KMS-11 (cell line): ENCODE results near the gene FNDC3B.

Source experiments
- H2AFZ ChIP-seq: fragments of 200-600 bp; sonication (generic); 2 replicates; pipeline ENCODE4 v1.6.1; 2016; ENCODE audit warnings: antibody characterized with exemption, mixed run types, low read depth
- H3K27ac ChIP-seq: fragments of 200-600 bp; sonication (generic); 2 replicates; pipeline ENCODE4 v1.6.1; 2016; ENCODE audit warnings: mild to moderate bottlenecking, mixed run types
- H3K27me3 ChIP-seq: fragments of 200-600 bp; sonication (generic); 2 replicates; pipeline ENCODE4 v1.6.1; 2017; ENCODE audit warnings: mild to moderate bottlenecking, low read depth, mixed run types, moderate library complexity; ENCODE audit not compliant: insufficient read depth
- H3K36me3 ChIP-seq: fragments of 200-600 bp; sonication (generic); 2 replicates; pipeline ENCODE4 v1.6.1; 2017; ENCODE audit warnings: mild to moderate bottlenecking, mixed run types; ENCODE audit not compliant: insufficient read depth
- H3K4me1 ChIP-seq: fragments of 200-600 bp; sonication (generic); 2 replicates; pipeline ENCODE4 v1.6.1; 2016; ENCODE audit warnings: mild to moderate bottlenecking, low read depth, mixed run types; ENCODE audit not compliant: poor library complexity, severe bottlenecking
- H3K4me2 ChIP-seq: fragments of 200-600 bp; sonication (generic); 2 replicates; pipeline ENCODE4 v1.7.0; 2016; ENCODE audit warnings: mild to moderate bottlenecking, mixed run types
- H3K4me3 ChIP-seq: fragments of 200-600 bp; sonication (generic); IDR thresholded peaks from 2 replicates; pipeline ENCODE4 v1.6.1; 2017; ENCODE audit warnings: low read depth, low read length, mixed read lengths; ENCODE audit not compliant: insufficient read depth
- H3K79me2 ChIP-seq: fragments of 200-600 bp; sonication (generic); 2 replicates; pipeline ENCODE4 v1.6.1; 2016; ENCODE audit warnings: low read depth, mixed run types; ENCODE audit not compliant: insufficient read depth
- H3K9ac ChIP-seq: fragments of 200-600 bp; sonication (generic); 2 replicates; pipeline ENCODE4 v1.6.1; 2016; ENCODE audit warnings: mild to moderate bottlenecking, mixed run types
- H4K20me1 ChIP-seq: fragments of 200-600 bp; sonication (generic); 2 replicates; pipeline ENCODE4 v1.6.1; 2016; ENCODE audit warnings: mild to moderate bottlenecking, mixed run types; ENCODE audit not compliant: insufficient read depth
- CTCF ChIP-seq: fragments of 200-600 bp; sonication (generic); conservative IDR thresholded peaks from 2 replicates; pipeline ENCODE4 v1.6.1; 2017; ENCODE audit warnings: low read depth, mild to moderate bottlenecking, antibody characterized with exemption, low read length, moderate library complexity, mixed read lengths

FNDC3B gene

GRCh38 chr3:172138193-172138537 lies 98.8 kb downstream of the FNDC3B start:
- Histone ChIP-seq H3K27me3 (no peaks in the 10 kb centered on the region), H3K27ac (no peak overlapping the region), H3K36me3 (peaks cover 9% of the 10 kb centered on the region; the same call in 1 of the 2 replicates), H3K4me2 (no peak overlapping the region; the same call in 1 of the 2 replicates), H3K4me1 (peaks cover 99% of the 10 kb centered on the region), H3K9ac (no peak overlapping the region), H4K20me1 (0 out of 2 replicates have a peak, but pooled peaks cover 4% of the 10 kb centered on the region), H3K4me3 (no peak overlapping the region), H2AFZ (no peak overlapping the region), H3K79me2 (peaks cover 93% of the 10 kb centered on the region)
- no peak for TF ChIP-seq CTCF

GRCh38 chr3:172138792-172139507 lies 99.6 kb downstream of the FNDC3B start:
- no peak for TF ChIP-seq CTCF
- Histone ChIP-seq H3K27ac (no peak overlapping the region; the same call in 1 of the 2 replicates), H4K20me1 (0 out of 2 replicates have a peak, but pooled peaks cover 3% of the 10 kb centered on the region)

GRCh38 chr3:172139528-172140276 lies 100.3 kb downstream of the FNDC3B start:
- Histone ChIP-seq H2AFZ (no peak overlapping the region), H3K4me1 (peaks cover 89% of the 10 kb centered on the region), H3K27ac (no peak overlapping the region; the same call in 1 of the 2 replicates), H3K27me3 (no peaks in the 10 kb centered on the region), H3K4me3 (no peak overlapping the region), H3K9ac (no peak overlapping the region), H3K4me2 (peak overlapping the region; percentile 5; the same call in 1 of the 2 replicates), H3K79me2 (peaks cover 93% of the 10 kb centered on the region), H4K20me1 (no peaks in the 10 kb centered on the region), H3K36me3 (peaks cover 9% of the 10 kb centered on the region; the same call in 1 of the 2 replicates)
- no peak for TF ChIP-seq CTCF

More at GRCh38 chr3:172138792-172139507, 99.6 kb downstream of the FNDC3B start:
- peaks cover 91% of the 10 kb centered on the region for H3K4me1 ChIP-seq
- no peaks in the 10 kb centered on the region for H3K27me3 ChIP-seq
- H2AFZ ChIP-seq: no peak overlapping the region
- peaks cover 9% of the 10 kb centered on the region; the same call in 1 of the 2 replicates for H3K36me3 ChIP-seq
- H3K4me2 ChIP-seq: no peak overlapping the region
- no peak overlapping the region for H3K4me3 ChIP-seq
- peaks cover 93% of the 10 kb centered on the region for H3K79me2 ChIP-seq
- H3K9ac ChIP-seq: no peak overlapping the region

GRCh38 chr3:172140499-172141391 lies 101.4 kb downstream of the FNDC3B start:
- no peak overlapping the region for H2AFZ ChIP-seq
- H3K27ac ChIP-seq: no peak overlapping the region
- peaks cover 9% of the 10 kb centered on the region; the same call in 1 of the 2 replicates for H3K36me3 ChIP-seq
- no peak overlapping the region for H3K9ac ChIP-seq
- H3K79me2 ChIP-seq: peaks cover 91% of the 10 kb centered on the region
- H3K4me1 ChIP-seq: peaks cover 79% of the 10 kb centered on the region
- no peaks in the 10 kb centered on the region for H4K20me1 ChIP-seq
- no peak overlapping the region for H3K4me3 ChIP-seq
- TF ChIP-seq CTCF: no peak
- peak overlapping the region; percentile 5; the same call in 1 of the 2 replicates for H3K4me2 ChIP-seq
- no peaks in the 10 kb centered on the region for H3K27me3 ChIP-seq
